ENCODE measurements around the gene LMNA. TPM values are rescaled to one million over a fixed set of nuclear protein-coding genes. Genes with fewer than 3 reads are reported as not detected.
"Not testable (repeated sequence)": the region's sequence is repeated elsewhere in the genome, so short reads cannot be mapped to it uniquely, and the experiment has no call there.

LMNA gene
- total and polyA plus RNA-seq, 2 donors (not counting 1 experiment from before 2014, with no cell fraction given): 19.4 to 28.7 TPM

DNA sequence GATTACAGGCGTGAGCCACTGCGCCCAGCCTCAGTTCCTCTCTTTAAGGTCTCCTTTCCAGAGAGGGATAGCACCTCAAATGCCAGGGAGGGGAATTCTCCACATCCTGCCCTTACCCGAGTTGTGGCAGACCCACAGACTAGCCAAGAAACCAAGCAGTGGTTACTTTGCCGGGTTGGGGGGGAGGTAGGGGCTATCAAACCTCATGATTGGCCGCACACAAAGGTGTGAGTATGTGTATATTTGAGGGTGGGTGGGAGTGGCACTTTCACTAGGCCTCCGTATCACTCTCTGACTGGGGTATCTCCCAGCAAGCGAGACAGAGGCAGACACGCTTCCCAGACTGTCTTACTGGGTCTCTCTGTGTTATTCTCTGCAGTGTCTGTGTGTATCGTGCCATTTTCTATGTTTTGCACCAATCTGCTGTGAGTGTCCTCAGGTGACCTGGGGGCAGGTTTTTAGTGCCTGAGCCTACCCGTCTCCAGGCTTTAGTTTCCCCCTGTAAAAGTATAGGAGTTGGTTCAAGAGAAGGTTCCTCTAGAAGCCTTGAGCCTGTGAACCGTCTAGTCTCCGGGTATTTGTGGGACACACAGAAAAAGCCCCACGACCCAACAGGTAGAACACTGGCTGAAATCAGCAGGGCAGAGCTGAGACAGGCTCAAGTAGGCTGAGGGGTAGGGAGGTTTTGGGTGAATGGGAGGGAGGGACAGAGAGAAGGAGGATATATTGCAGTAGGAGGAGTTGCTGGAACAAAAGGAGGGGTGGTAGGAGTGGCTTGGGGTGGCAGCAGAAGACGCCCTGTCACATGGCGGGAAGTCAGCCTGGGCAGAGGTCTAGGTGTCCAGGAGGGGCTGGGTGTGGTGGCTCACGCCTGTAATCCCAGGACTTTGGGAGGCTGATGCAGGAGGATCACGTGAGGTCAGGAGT, 10.3 kb downstream of the LMNA start:
- H3K27ac Mint-ChIP-seq: peak overlapping the region; percentile 4
- H3K4me3 ChIP-seq (ENCODE audit: control extremely low read depth in 1 of 5, extremely low read depth in 1 of 5, insufficient read depth in 1 of 5, low read depth in 2 of 5, low read length in 4 of 5): no peak overlapping the region
- no peak overlapping the region for H3K9ac ChIP-seq (ENCODE audit: low read length)

DNA sequence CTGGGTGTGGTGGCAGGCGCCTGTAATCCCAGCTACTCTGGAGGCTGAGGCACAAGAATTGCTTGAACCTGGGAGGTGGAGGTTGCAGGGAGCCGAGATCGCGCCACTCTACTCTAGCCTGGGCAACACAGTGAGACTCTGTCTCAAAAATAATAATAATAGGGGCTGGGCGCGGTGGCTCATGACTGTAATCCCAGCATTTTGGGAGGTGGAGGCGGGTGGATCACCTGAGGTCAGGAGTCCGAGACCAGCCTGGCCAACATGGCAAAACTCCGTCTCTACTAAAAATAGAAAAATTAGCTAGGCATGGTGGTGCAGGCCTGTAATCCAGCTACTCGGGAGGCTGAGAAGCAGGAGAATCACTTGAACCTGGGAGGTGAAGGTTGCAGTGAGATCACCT, 11.0 kb downstream of the LMNA start:
- 100% methylated on average over 4 of the region's 10 CpGs for WGBS (ENCODE audit: insufficient coverage)
- H2AFZ ChIP-seq (ENCODE audit: insufficient read depth, low read depth, low read length, poor library complexity, severe bottlenecking); H4K20me1 ChIP-seq (ENCODE audit: control insufficient read depth, insufficient read depth, low read length, poor library complexity, severe bottlenecking); H3K9ac ChIP-seq (ENCODE audit: low read length); H3K9me3 ChIP-seq (ENCODE audit: control extremely low read depth in 1 of 3, control insufficient read depth in 2 of 3, insufficient read depth in 1 of 3, low read length in 2 of 3); H3K27ac Mint-ChIP-seq; ATAC-seq (ENCODE audit: low read depth); intact Hi-C loops (cut with micrococcal nuclease); H3K79me2 ChIP-seq (ENCODE audit: control insufficient read depth, insufficient read depth, low read length); H3K4me3 ChIP-seq (ENCODE audit: control extremely low read depth in 1 of 5, extremely low read depth in 1 of 5, insufficient read depth in 1 of 5, low read depth in 2 of 5, low read length in 4 of 5); H3K36me3 ChIP-seq (replicated peaks in 1 of 2; ENCODE audit: control extremely low read depth in 1 of 2, control insufficient read depth in 1 of 2, extremely low read depth in 1 of 2, insufficient read depth in 2 of 2, low read length in 1 of 2); H3K27ac ChIP-seq (ENCODE audit: low read length in 2 of 2); H3K4me3 Mint-ChIP-seq; H3K4me2 ChIP-seq (replicated peaks; ENCODE audit: low read depth, low read length, poor library complexity, severe bottlenecking); DNase-seq; H3K9me3 Mint-ChIP-seq (ENCODE audit: insufficient read depth): not testable (repeated sequence)
- POLR2A ChIA-PET: interaction anchor here (3.1 kb wide), 1 partner anchor 11 kb away, joined by 10 read pairs; the partner anchor contains the start of gene LMNA
- Mint-ChIP-seq H3K4me1 (peaks cover 43% of the 10 kb centered on the region), H3K27me3 (peaks cover 12% of the 10 kb centered on the region)
- peaks cover 0 to 20% (median 7%) of the 10 kb centered on the region in 4 experiments for H3K27me3 ChIP-seq (replicated peaks in 1 of 4; ENCODE audit: control extremely low read depth in 1 of 4, control insufficient read depth in 3 of 4, insufficient read depth in 4 of 4, low read length in 3 of 4)
- H3K4me1 ChIP-seq (ENCODE audit: control insufficient read depth in 2 of 2, insufficient read depth in 2 of 2, low read length in 2 of 2): peaks cover 14 to 25% of the 10 kb centered on the region in 2 donors
- CTCF ChIA-PET: interaction anchor here (0.6 to 28.7 kb wide), 3 partner anchors 27 to 104 kb away, joined by 4 to 970 read pairs (median 5); no protein-coding TSS in a partner anchor

More for the DNA sequence above, 10.3 kb downstream of the LMNA start:
- Histone ChIP-seq H3K4me1 (ENCODE audit: control insufficient read depth in 2 of 2, insufficient read depth in 2 of 2, low read length in 2 of 2) (peaks cover 14 to 25% of the 10 kb centered on the region in 2 donors), H3K79me2 (ENCODE audit: control insufficient read depth, insufficient read depth, low read length) (no peaks in the 10 kb centered on the region), H3K36me3 (replicated peaks in 1 of 2; ENCODE audit: control extremely low read depth in 1 of 2, control insufficient read depth in 1 of 2, extremely low read depth in 1 of 2, insufficient read depth in 2 of 2, low read length in 1 of 2) (no peaks in the 10 kb centered on the region), H3K9me3 (ENCODE audit: control extremely low read depth in 1 of 3, control insufficient read depth in 2 of 3, insufficient read depth in 1 of 3, low read length in 2 of 3) (peaks cover 0 to 2% (median 0%) of the 10 kb centered on the region in 3 donors), H2AFZ (ENCODE audit: insufficient read depth, low read depth, low read length, poor library complexity, severe bottlenecking) (no peak overlapping the region), H4K20me1 (ENCODE audit: control insufficient read depth, insufficient read depth, low read length, poor library complexity, severe bottlenecking) (no peaks in the 10 kb centered on the region), H3K27ac (ENCODE audit: low read length in 2 of 2) (no peak overlapping the region), H3K4me2 (replicated peaks; ENCODE audit: low read depth, low read length, poor library complexity, severe bottlenecking) (no peak overlapping the region), H3K27me3 (replicated peaks in 1 of 4; ENCODE audit: control extremely low read depth in 1 of 4, control insufficient read depth in 3 of 4, insufficient read depth in 4 of 4, low read length in 3 of 4) (peaks cover 0 to 20% (median 7%) of the 10 kb centered on the region in 4 experiments)
- no peaks in the 10 kb centered on the region for H3K9me3 Mint-ChIP-seq (ENCODE audit: insufficient read depth)
- POLR2A ChIA-PET: interaction anchor here (3.1 kb wide), 1 partner anchor 10 kb away, joined by 10 read pairs; the partner anchor contains the start of gene LMNA
- no peak for ATAC-seq (ENCODE audit: low read depth)
- intact Hi-C loops (cut with micrococcal nuclease): no loop called here
- CTCF ChIA-PET: interaction anchor here (0.6 to 28.7 kb wide), 3 partner anchors 26 to 104 kb away, joined by 4 to 970 read pairs (median 5); no protein-coding TSS in a partner anchor
- H3K4me1 Mint-ChIP-seq: peaks cover 44% of the 10 kb centered on the region
- peak; percentile 30 for DNase-seq
- H3K27me3 Mint-ChIP-seq: peaks cover 12% of the 10 kb centered on the region
- TF ChIP-seq, protein P1, sequence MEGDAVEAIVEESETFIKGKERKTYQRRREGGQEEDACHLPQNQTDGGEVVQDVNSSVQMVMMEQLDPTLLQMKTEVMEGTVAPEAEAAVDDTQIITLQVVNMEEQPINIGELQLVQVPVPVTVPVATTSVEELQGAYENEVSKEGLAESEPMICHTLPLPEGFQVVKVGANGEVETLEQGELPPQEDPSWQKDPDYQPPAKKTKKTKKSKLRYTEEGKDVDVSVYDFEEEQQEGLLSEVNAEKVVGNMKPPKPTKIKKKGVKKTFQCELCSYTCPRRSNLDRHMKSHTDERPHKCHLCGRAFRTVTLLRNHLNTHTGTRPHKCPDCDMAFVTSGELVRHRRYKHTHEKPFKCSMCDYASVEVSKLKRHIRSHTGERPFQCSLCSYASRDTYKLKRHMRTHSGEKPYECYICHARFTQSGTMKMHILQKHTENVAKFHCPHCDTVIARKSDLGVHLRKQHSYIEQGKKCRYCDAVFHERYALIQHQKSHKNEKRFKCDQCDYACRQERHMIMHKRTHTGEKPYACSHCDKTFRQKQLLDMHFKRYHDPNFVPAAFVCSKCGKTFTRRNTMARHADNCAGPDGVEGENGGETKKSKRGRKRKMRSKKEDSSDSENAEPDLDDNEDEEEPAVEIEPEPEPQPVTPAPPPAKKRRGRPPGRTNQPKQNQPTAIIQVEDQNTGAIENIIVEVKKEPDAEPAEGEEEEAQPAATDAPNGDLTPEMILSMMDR (IDR thresholded peaks at IDR 0.05): no peak
- TF ChIP-seq EZH2 (IDR thresholded peaks at IDR 0.05; ENCODE audit: borderline replicate concordance, insufficient read depth, low read depth, low read length, poor library complexity, severe bottlenecking): no peak
- 70% methylated on average over 10 of the region's 17 CpGs for WGBS (ENCODE audit: insufficient coverage)
- no peak overlapping the region for H3K4me3 Mint-ChIP-seq
